PC-9 (cell line): ENCODE results near the gene CHRM3. TPM values are rescaled to one million over a fixed set of nuclear protein-coding genes. Genes with fewer than 3 reads are reported as not detected.

Experiments
- BruUV-seq: library from RNA; stranded (reverse); fragments of 400-500 nt; replicated peaks from 2 replicates; lab custom pipeline; 2021; lab: Mats Ljungman, UMichigan
- CTCF ChIA-PET: fragments of 300-600 bp; sonication (Branson Sonifier 250); formaldehyde crosslinking; loops from one replicate; lab custom pipeline; 2022; ENCODE audit warnings: antibody characterized with exemption; lab: Charles Lee
- POLR2A ChIA-PET: fragments of 300-600 bp; sonication (Branson Sonifier 250); formaldehyde crosslinking; loops from one replicate; lab custom pipeline; 2022; ENCODE audit warnings: antibody characterized with exemption; ENCODE audit not compliant: unreplicated experiment; lab: Charles Lee
- DNase-seq, 2 experiments: peaks; one replicate each; pipeline versions ENCODE4 v3.0.0 to v3.0.0-alpha.2; 2015 to 2022; ENCODE audit warnings: mixed read lengths in 1 of 2
- H2AFZ ChIP-seq: fragments of 200-600 bp; sonication (generic); 2 replicates; pipeline ENCODE4 v1.8.1; 2017; ENCODE audit warnings: antibody characterized with exemption
- H3F3A ChIP-seq: fragments of 200-600 bp; sonication (generic); 2 replicates; pipeline ENCODE4 v1.8.1; 2017; ENCODE audit warnings: antibody characterized with exemption, mild to moderate bottlenecking, low read depth; ENCODE audit not compliant: insufficient read depth
- H3K27ac ChIP-seq: fragments of 200-600 bp; sonication (generic); 2 replicates; pipeline ENCODE4 v1.6.1; 2016; ENCODE audit warnings: mixed run types
- H3K27me3 ChIP-seq: fragments of 200-600 bp; sonication (generic); 2 replicates; pipeline ENCODE4 v1.6.1; 2016; ENCODE audit warnings: low read depth, mixed run types; ENCODE audit not compliant: insufficient read depth
- H3K36me3 ChIP-seq: fragments of 200-600 bp; sonication (generic); 2 replicates; pipeline ENCODE4 v1.6.1; 2016; ENCODE audit warnings: low read depth, mixed run types
- H3K4me1 ChIP-seq: fragments of 200-600 bp; sonication (generic); replicated peaks from 2 replicates; pipeline ENCODE4 v1.6.1; 2016; ENCODE audit warnings: mixed run types; ENCODE audit not compliant: insufficient read depth
- H3K4me2 ChIP-seq: fragments of 200-600 bp; sonication (generic); 2 replicates; pipeline ENCODE4 v1.6.1; 2017; ENCODE audit warnings: mixed run types
- H3K4me3 ChIP-seq: fragments of 200-600 bp; sonication (generic); 2 replicates; pipeline ENCODE4 v1.6.1; 2016; ENCODE audit warnings: mixed run types
- H3K79me2 ChIP-seq: fragments of 200-600 bp; sonication (generic); 2 replicates; pipeline ENCODE4 v1.6.1; 2017; ENCODE audit warnings: low read depth, mixed run types
- H3K9me2 ChIP-seq: fragments of 200-600 bp; sonication (generic); 2 replicates; pipeline ENCODE4 v1.8.1; 2017; ENCODE audit warnings: mild to moderate bottlenecking; ENCODE audit not compliant: insufficient read depth
- H3K9me3 ChIP-seq: fragments of 200-600 bp; sonication (generic); 2 replicates; pipeline ENCODE4 v1.8.1; 2016; ENCODE audit warnings: low read depth; ENCODE audit not compliant: insufficient read depth
- H4K20me1 ChIP-seq: fragments of 200-600 bp; sonication (generic); 2 replicates; pipeline ENCODE4 v1.8.1; 2017; ENCODE audit not compliant: insufficient read depth
- CTCF ChIP-seq: fragments of 200-600 bp; sonication (generic); conservative IDR thresholded peaks from 2 replicates; pipeline ENCODE4 v1.6.1; 2017; ENCODE audit warnings: mixed run types, antibody characterized with exemption, mild to moderate bottlenecking, moderate library complexity
- EZH2 ChIP-seq: fragments of 200-600 bp; sonication (generic); IDR thresholded peaks from 2 replicates; pipeline ENCODE4 v1.8.0; 2017; ENCODE audit warnings: antibody characterized with exemption, low read depth
- intact Hi-C: fragments of 100-400 bp; cut with micrococcal nuclease; formaldehyde crosslinking; loops from one replicate; pipeline ENCODE4 v1.10.0; 2022; ENCODE audit not compliant: unreplicated experiment
- total RNA-seq: library from RNA; stranded (reverse); gene quantifications from 2 replicates; pipeline ENCODE4 v1.2.3, GENCODE V29; 2021

CHRM3 gene
- total RNA-seq, 1 experiment from 2014 or later, result 6.1 TPM

- BruUV-seq, result no TSS peak
Observed at GRCh38 chr1:239354231-239354630, 32.1 kb upstream of the CHRM3 start.

GRCh38 chr1:239357867-239358266 is 28.5 kb upstream of the CHRM3 start:
- no peaks in the 10 kb centered on the region for H3K27me3 ChIP-seq
- no peak for TF ChIP-seq CTCF
- TF ChIP-seq EZH2, result no peak
- no TSS peak for BruUV-seq
- H4K20me1 ChIP-seq, result no peaks in the 10 kb centered on the region
- no peak overlapping the region for H3K4me3 ChIP-seq
- ChIA-PET POLR2A (no interaction called here), CTCF (interaction anchor here (0.8 kb wide), 1 partner anchor 1968 kb away, joined by 20 read pairs; no protein-coding TSS in a partner anchor)
- H3K27ac ChIP-seq, result no peak overlapping the region
- intact Hi-C loops, result no loop called here
- H3K4me1 ChIP-seq, result no peaks in the 10 kb centered on the region
- H3K79me2 ChIP-seq, result no peaks in the 10 kb centered on the region
- no peak overlapping the region for H3K4me2 ChIP-seq
- no peaks in the 10 kb centered on the region for H3K9me3 ChIP-seq
- no peak overlapping the region for H2AFZ ChIP-seq
- H3F3A ChIP-seq, result no peaks in the 10 kb centered on the region
- H3K9me2 ChIP-seq, result peaks cover 6% of the 10 kb centered on the region; the same call in 1 of the 2 replicates
- no peaks in the 10 kb centered on the region for H3K36me3 ChIP-seq
- DNase-seq, result no peak

More at GRCh38 chr1:239354231-239354630, 32.1 kb upstream of the CHRM3 start:
- ChIA-PET POLR2A (no interaction called here), CTCF (no interaction called here)
- intact Hi-C loops, result no loop called here
- H2AFZ ChIP-seq, result no peak overlapping the region
- H3F3A ChIP-seq, result no peaks in the 10 kb centered on the region
- H3K4me1 ChIP-seq, result no peaks in the 10 kb centered on the region
- no peak overlapping the region for H3K4me2 ChIP-seq
- TF ChIP-seq CTCF (no peak), EZH2 (no peak)
- DNase-seq, result no peak
- no peaks in the 10 kb centered on the region for H3K36me3 ChIP-seq
- no peak overlapping the region for H3K4me3 ChIP-seq
- H4K20me1 ChIP-seq, result no peaks in the 10 kb centered on the region
- no peak overlapping the region for H3K27ac ChIP-seq
- no peaks in the 10 kb centered on the region for H3K9me3 ChIP-seq
- H3K9me2 ChIP-seq, result peaks cover under 1% of the 10 kb centered on the region; the same call in 1 of the 2 replicates
- H3K79me2 ChIP-seq, result no peaks in the 10 kb centered on the region
- peaks cover 8% of the 10 kb centered on the region; the same call in 1 of the 2 replicates for H3K27me3 ChIP-seq

- Histone ChIP-seq H3F3A (no peaks in the 10 kb centered on the region), H3K9me2 (peaks cover 6% of the 10 kb centered on the region; the same call in 1 of the 2 replicates), H3K9me3 (no peaks in the 10 kb centered on the region), H3K27ac (no peak overlapping the region), H3K4me2 (no peak overlapping the region), H3K79me2 (no peaks in the 10 kb centered on the region), H4K20me1 (no peaks in the 10 kb centered on the region), H3K4me1 (no peaks in the 10 kb centered on the region), H3K27me3 (no peaks in the 10 kb centered on the region), H2AFZ (no peak overlapping the region), H3K36me3 (no peaks in the 10 kb centered on the region), H3K4me3 (no peak overlapping the region)
- no TSS peak for BruUV-seq
- POLR2A ChIA-PET, result no interaction called here
- CTCF ChIA-PET, result no interaction called here
- intact Hi-C loops, result no loop called here
- TF ChIP-seq CTCF (no peak), EZH2 (no peak)
- no peak for DNase-seq
Observed at GRCh38 chr1:239361403-239361802, 25.0 kb upstream of the CHRM3 start.
